ENCODE measurements around the gene PRKCSH. TPM values are rescaled to one million over a fixed set of nuclear protein-coding genes. Genes with fewer than 3 reads are reported as not detected.
"Not testable (repeated sequence)": the region's sequence is repeated elsewhere in the genome, so short reads cannot be mapped to it uniquely, and the experiment has no call there.

Gene PRKCSH
- total RNA-seq, 1 experiment from 2014 or later, result 410 TPM

DNA sequence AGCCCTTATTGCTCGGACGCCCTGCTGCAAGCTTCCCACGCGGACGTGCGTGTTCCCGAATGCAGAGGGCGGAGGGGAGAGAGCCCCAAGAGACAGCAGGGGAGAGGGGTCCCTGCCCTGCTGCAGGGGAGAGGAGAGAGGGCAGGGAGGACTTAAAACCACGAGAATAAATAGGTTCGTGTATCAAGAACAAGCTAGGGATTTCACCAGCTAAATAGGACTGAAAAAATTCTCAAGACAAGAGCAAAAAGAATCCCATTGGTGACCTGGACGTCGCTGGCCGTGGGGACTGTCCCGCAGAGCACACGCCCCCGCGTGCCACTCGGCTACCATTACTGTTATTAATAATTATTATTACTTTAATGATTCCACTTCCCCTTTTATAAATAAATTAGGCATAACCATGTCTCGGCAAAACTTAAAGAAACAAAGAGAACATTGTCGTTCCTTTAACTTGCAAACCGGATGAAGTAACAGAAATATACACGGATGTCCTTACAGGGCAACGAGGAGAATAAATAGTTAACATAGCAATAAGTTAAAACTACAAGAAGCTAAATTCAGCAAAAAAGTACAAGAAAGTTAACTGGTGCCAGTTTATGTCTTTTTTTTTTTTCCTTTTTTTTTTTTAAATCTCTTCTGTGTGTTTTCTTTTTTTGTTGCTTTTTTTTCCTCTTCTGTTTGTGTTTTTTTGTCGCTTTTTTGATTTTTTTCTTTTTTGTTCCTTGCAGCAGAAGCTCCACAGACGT lies 16.6 kb downstream of the PRKCSH start:
- Histone ChIP-seq H3K27me3 (ENCODE audit: insufficient read depth, low read depth) (no peaks in the 10 kb centered on the region), H4K20me1 (ENCODE audit: insufficient read depth) (peaks cover 2% of the 10 kb centered on the region; the same call in 1 of the 2 replicates), H3K79me2 (ENCODE audit: low read depth) (no peaks in the 10 kb centered on the region), H3K27ac (no peak overlapping the region), H3K4me2 (no peak overlapping the region), H3K9me3 (ENCODE audit: insufficient read depth, low read depth) (no peaks in the 10 kb centered on the region), H2AFZ (no peak overlapping the region), H3K36me3 (ENCODE audit: low read depth) (no peaks in the 10 kb centered on the region; the same call in none of the 2 replicates), H3K4me3 (no peak overlapping the region), H3K9me2 (ENCODE audit: insufficient read depth) (no peaks in the 10 kb centered on the region), H3K4me1 (replicated peaks; ENCODE audit: insufficient read depth) (no peaks in the 10 kb centered on the region), H3F3A (ENCODE audit: insufficient read depth, low read depth) (peaks cover 17% of the 10 kb centered on the region; the same call in 1 of the 2 replicates)
- intact Hi-C loops (cut with micrococcal nuclease; ENCODE audit: unreplicated experiment), result no loop called here
- no TSS peak for BruUV-seq (replicated peaks)
- TF ChIP-seq EZH2 (IDR thresholded peaks at IDR 0.05; ENCODE audit: low read depth), result no peak
- TF ChIP-seq, protein P1, sequence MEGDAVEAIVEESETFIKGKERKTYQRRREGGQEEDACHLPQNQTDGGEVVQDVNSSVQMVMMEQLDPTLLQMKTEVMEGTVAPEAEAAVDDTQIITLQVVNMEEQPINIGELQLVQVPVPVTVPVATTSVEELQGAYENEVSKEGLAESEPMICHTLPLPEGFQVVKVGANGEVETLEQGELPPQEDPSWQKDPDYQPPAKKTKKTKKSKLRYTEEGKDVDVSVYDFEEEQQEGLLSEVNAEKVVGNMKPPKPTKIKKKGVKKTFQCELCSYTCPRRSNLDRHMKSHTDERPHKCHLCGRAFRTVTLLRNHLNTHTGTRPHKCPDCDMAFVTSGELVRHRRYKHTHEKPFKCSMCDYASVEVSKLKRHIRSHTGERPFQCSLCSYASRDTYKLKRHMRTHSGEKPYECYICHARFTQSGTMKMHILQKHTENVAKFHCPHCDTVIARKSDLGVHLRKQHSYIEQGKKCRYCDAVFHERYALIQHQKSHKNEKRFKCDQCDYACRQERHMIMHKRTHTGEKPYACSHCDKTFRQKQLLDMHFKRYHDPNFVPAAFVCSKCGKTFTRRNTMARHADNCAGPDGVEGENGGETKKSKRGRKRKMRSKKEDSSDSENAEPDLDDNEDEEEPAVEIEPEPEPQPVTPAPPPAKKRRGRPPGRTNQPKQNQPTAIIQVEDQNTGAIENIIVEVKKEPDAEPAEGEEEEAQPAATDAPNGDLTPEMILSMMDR (conservative IDR thresholded peaks at IDR 0.05), result no peak
- ChIA-PET CTCF (interaction anchor here (0.6 kb wide), 2 partner anchors 69 to 108 kb away, joined by 3 to 7 read pairs; no protein-coding TSS in a partner anchor), POLR2A (ENCODE audit: unreplicated experiment) (interaction anchor here (0.6 kb wide), 1 partner anchor 30 kb away, joined by 11 read pairs; no protein-coding TSS in a partner anchor)
- DNase-seq, result no peak

DNA sequence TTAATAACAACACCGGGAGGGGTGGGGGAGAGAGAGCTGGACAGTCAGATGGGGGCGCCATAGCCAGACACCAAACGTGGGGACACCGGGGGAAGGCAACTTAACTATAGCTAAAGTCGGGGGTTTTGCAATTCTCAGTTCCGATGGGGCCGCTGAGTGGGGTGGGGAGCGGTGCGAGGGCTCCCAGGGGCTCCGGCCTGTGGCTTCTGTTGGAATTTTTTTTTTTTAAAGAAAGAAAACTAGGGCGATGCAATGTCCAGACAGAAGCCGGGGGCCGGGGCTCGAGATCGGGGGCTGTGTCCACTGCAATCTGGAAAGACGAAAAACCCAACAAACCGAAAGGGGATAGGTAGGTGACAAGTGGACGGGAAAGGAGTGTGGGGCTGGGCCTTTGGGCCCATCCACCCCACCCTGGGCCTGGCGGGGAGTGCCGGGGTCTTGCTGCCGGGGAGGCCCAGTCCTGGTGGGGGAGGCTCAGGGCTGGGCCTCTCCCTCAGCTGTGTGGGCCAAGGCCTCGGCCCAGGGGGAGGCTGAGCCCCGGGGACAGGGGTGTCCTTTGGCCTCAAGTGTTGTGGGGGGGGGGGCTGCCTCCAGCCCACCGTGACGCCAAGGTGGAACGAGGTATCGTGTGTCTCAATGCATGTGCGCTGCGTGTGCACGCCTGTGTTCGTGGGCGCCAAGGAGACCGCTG lies 17.3 kb downstream of the PRKCSH start:
- intact Hi-C loops (cut with micrococcal nuclease; ENCODE audit: unreplicated experiment), result no loop called here
- TF ChIP-seq, protein P1 (conservative IDR thresholded peaks at IDR 0.05), result no peak; the same call in 1 of the 2 replicates
- TF ChIP-seq EZH2 (IDR thresholded peaks at IDR 0.05; ENCODE audit: low read depth), result no peak
- H3K4me3 ChIP-seq, result no peak overlapping the region
- H3K9me2 ChIP-seq (ENCODE audit: insufficient read depth), result no peaks in the 10 kb centered on the region
- H3K27me3 ChIP-seq (ENCODE audit: insufficient read depth, low read depth), result no peaks in the 10 kb centered on the region
- H3K4me2 ChIP-seq, result no peak overlapping the region
- H3K4me1 ChIP-seq (replicated peaks; ENCODE audit: insufficient read depth), result no peaks in the 10 kb centered on the region
- ChIA-PET POLR2A (ENCODE audit: unreplicated experiment) (interaction anchor here (0.6 kb wide), 1 partner anchor 30 kb away, joined by 11 read pairs; no protein-coding TSS in a partner anchor), CTCF (interaction anchor here (0.6 kb wide), 1 partner anchor 70 kb away, joined by 3 read pairs; no protein-coding TSS in a partner anchor)
- DNase-seq, result no peak
- H3K79me2 ChIP-seq (ENCODE audit: low read depth), result no peaks in the 10 kb centered on the region
- H3K27ac ChIP-seq, result no peak overlapping the region
- BruUV-seq (replicated peaks), result no TSS peak
- no peaks in the 10 kb centered on the region for H4K20me1 ChIP-seq (ENCODE audit: insufficient read depth)
- no peaks in the 10 kb centered on the region for H3K9me3 ChIP-seq (ENCODE audit: insufficient read depth, low read depth)
- no peaks in the 10 kb centered on the region; the same call in 1 of the 2 replicates for H3K36me3 ChIP-seq (ENCODE audit: low read depth)
- no peak overlapping the region for H2AFZ ChIP-seq
- H3F3A ChIP-seq (ENCODE audit: insufficient read depth, low read depth), result peaks cover 17% of the 10 kb centered on the region; the same call in 1 of the 2 replicates

DNA sequence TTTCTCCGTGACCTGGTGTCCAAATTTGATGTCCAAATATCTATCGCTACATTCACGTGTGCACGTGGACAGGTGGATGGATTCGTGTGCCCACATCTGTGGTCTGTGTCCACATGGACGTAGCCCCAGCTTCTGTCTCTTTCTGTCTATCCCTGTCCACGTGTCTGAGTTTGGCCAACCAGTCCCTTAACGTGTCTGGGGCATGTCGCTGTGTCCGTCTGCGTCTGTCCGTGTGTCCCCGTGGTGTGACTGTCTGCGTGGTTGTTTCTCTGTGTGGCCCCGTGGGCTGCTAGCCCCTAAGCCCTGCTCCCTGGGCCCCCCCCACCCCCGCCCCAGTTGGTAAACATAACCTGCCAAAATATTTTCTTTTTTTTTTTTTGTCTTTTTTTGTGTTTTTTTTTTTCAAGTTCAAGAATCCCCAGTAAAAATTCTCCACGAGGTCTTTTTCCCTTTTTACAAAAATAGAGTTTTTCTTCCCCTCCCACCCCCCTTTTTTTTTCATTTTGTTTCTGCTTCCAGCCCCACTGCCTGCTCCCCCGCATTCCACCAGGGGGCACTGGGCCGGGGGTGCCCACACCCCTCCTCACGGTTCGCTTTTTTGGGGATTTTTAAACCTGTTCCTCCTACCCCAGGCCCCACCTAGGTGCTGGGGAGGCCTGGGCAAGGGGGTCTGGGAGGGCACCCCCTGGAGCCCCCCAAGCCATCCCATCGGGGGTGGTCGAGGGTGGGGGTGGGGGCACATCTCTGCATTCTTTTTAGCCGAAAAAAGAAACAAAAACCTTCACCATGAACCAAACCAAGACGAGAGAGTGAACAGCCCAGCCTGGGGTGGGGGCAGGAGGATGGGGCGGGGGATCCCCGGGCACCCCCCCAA lies 18.3 kb downstream of the PRKCSH start:
- Histone ChIP-seq H3K27ac (no peak overlapping the region), H3K4me1 (replicated peaks; ENCODE audit: insufficient read depth) (no peaks in the 10 kb centered on the region), H3K36me3 (ENCODE audit: low read depth) (no peaks in the 10 kb centered on the region), H3K9me3 (ENCODE audit: insufficient read depth, low read depth) (no peaks in the 10 kb centered on the region), H3K4me3 (no peak overlapping the region), H3K27me3 (ENCODE audit: insufficient read depth, low read depth) (no peaks in the 10 kb centered on the region), H3K4me2 (no peak overlapping the region), H3F3A (ENCODE audit: insufficient read depth, low read depth) (peaks cover 17% of the 10 kb centered on the region; the same call in 1 of the 2 replicates), H3K79me2 (ENCODE audit: low read depth) (no peaks in the 10 kb centered on the region), H4K20me1 (ENCODE audit: insufficient read depth) (no peaks in the 10 kb centered on the region), H2AFZ (no peak overlapping the region), H3K9me2 (ENCODE audit: insufficient read depth) (no peaks in the 10 kb centered on the region)
- ChIA-PET POLR2A (ENCODE audit: unreplicated experiment) (no interaction called here), CTCF (no interaction called here)
- no peak for DNase-seq
- no TSS peak for BruUV-seq (replicated peaks)
- TF ChIP-seq, protein P1 (conservative IDR thresholded peaks at IDR 0.05), result peak; percentile 64
- TF ChIP-seq EZH2 (IDR thresholded peaks at IDR 0.05; ENCODE audit: low read depth), result no peak
- intact Hi-C loops (cut with micrococcal nuclease; ENCODE audit: unreplicated experiment), result no loop called here

DNA sequence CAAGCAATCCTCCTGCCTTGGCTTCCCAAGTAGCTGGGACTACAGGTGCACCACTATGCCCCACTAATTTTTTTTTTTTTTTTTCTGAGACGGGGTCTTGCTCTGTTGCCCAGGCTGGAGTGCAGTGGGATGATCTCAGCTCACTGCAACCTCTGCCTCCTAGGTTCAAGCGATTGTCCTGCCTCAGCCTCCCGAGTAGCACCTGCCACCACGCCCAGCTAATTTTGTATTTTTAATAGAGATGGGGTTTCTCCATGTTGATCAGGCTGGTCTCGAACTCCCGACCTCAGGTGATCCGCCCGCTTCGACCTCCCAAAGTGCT lies 19.8 kb downstream of the PRKCSH start:
- H2AFZ ChIP-seq; H4K20me1 ChIP-seq (ENCODE audit: insufficient read depth); H3K4me2 ChIP-seq; H3F3A ChIP-seq (ENCODE audit: insufficient read depth, low read depth); DNase-seq; H3K4me1 ChIP-seq (replicated peaks; ENCODE audit: insufficient read depth); intact Hi-C loops (cut with micrococcal nuclease; ENCODE audit: unreplicated experiment); H3K4me3 ChIP-seq; CTCF ChIA-PET; H3K79me2 ChIP-seq (ENCODE audit: low read depth); H3K9me3 ChIP-seq (ENCODE audit: insufficient read depth, low read depth); POLR2A ChIA-PET (ENCODE audit: unreplicated experiment); BruUV-seq (replicated peaks); H3K27me3 ChIP-seq (ENCODE audit: insufficient read depth, low read depth); H3K27ac ChIP-seq; H3K9me2 ChIP-seq (ENCODE audit: insufficient read depth); H3K36me3 ChIP-seq (ENCODE audit: low read depth): not testable (repeated sequence)

All from PC-9 (cell line).